ENCODE measurements around the gene C17orf107.

C17orf107 gene

DNA sequence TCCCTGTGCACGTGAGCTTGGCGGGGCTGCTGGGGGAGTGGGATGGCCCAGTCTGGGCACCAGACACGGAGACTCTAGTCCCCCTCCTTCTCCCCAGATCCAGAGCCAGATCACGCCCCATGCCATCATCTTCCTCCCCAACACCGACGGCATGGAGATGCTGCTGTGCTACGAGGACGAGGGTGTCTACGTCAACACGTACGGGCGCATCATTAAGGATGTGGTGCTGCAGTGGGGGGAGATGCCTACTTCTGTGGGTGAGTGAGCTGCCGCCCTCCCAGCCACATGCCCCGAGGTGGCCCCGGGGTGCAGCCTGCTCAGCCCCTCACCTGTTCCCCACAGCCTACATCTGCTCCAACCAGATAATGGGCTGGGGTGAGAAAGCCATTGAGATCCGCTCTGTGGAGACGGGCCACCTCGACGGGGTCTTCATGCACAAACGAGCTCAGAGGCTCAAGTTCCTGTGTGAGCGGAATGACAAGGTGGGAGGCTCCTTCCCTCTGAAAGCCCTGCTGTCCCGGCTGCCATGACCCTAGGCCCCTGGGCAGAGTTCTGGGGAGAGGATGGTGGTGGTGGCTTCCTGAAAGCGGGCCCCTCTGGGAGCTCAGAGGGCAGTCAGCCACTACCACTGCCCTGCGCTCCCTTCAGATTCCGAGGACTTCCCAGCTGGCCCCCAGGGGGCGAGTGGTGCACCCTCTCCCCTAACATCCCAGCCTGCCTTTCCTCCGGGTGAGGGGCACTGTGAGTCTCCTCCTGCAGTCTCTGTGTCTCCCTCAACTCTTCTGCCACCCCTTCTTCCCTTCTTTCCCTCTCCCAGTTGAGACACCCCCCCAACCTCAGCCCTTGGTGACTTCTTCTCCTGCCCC is 2.8 kb upstream of the C17orf107 start:
- H3K4me3 ChIP-seq (ENCODE audit: low read depth, low read length), result no peak overlapping the region
- TF ChIP-seq, protein P1, sequence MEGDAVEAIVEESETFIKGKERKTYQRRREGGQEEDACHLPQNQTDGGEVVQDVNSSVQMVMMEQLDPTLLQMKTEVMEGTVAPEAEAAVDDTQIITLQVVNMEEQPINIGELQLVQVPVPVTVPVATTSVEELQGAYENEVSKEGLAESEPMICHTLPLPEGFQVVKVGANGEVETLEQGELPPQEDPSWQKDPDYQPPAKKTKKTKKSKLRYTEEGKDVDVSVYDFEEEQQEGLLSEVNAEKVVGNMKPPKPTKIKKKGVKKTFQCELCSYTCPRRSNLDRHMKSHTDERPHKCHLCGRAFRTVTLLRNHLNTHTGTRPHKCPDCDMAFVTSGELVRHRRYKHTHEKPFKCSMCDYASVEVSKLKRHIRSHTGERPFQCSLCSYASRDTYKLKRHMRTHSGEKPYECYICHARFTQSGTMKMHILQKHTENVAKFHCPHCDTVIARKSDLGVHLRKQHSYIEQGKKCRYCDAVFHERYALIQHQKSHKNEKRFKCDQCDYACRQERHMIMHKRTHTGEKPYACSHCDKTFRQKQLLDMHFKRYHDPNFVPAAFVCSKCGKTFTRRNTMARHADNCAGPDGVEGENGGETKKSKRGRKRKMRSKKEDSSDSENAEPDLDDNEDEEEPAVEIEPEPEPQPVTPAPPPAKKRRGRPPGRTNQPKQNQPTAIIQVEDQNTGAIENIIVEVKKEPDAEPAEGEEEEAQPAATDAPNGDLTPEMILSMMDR (IDR thresholded peaks at IDR 0.05; ENCODE audit: low read depth, low read length), result no peak

DNA sequence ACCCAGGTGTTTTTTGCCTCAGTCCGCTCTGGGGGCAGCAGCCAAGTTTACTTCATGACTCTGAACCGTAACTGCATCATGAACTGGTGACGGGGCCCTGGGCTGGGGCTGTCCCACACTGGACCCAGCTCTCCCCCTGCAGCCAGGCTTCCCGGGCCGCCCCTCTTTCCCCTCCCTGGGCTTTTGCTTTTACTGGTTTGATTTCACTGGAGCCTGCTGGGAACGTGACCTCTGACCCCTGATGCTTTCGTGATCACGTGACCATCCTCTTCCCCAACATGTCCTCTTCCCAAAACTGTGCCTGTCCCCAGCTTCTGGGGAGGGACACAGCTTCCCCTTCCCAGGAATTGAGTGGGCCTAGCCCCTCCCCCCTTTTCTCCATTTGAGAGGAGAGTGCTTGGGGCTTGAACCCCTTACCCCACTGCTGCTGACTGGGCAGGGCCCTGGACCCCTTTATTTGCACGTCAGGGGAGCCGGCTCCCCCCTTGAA is 2.1 kb upstream of the C17orf107 start:
- TF ChIP-seq, protein P1 (IDR thresholded peaks at IDR 0.05; ENCODE audit: low read depth, low read length), result no peak
- no peak overlapping the region for H3K4me3 ChIP-seq (ENCODE audit: low read depth, low read length)

DNA sequence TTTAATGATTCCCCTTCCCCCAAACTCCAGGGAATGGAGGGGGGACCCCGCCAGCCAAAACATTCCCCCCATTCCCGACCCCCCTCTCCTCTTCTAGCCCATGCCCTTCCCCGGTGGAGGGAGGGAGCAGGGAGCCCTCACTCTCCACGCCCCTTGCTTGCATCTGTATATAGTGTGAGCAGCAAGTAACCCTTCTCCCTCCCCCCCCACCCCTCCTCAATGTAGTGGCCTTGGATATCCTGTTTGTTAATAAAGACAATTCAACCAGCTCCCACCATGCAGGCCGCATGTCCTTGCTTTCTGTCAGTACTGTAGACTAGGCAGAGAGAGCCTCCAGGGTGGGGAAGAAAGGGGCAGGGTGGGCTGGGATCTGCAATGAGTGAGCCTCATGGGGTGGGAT is 1.6 kb upstream of the C17orf107 start:
- H3K4me3 ChIP-seq (ENCODE audit: low read depth, low read length), result no peak overlapping the region
- TF ChIP-seq, protein P1 (IDR thresholded peaks at IDR 0.05; ENCODE audit: low read depth, low read length), result no peak

DNA sequence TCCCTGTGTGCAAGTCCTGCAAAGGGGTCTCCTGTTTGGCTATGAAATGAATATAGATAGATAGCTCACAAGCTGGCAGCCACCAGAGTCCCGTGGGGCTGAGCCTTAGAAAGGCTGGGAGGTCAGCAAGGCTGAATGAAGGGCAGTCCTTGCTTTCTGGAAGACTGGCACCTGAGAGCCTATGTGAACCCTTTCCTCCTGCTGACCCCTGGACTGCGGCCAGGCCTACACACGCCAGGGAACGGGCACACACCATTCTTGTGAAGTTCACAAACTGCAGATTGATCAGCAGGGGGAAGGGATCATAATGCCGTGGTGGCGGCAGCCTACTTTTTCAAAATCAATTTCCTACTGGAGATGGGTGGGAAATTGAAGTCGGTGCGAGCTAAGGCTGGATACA is 985 bp upstream of the C17orf107 start:
- no peak overlapping the region for H3K4me3 ChIP-seq (ENCODE audit: low read depth, low read length)
- TF ChIP-seq, protein P1 (IDR thresholded peaks at IDR 0.05; ENCODE audit: low read depth, low read length), result no peak

DNA sequence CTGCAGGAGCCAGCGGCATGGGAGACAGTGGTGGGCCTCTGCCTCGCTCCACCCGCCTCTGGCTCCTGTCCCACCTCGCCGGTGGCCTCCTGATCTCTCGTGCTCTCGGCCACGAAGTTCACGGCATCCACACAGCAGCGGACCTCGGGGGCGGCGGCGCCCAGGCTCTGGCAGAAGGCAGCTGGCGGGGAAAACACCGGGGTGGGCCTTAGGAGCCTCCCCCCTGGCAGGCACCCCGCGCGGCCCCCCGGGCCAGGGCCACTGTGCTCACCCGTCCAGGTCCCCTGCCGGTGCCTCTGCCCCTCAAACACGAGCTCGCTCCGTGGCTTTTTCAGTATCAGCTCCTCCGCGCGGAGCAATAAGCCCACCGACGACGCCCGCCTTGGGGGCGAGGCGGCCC is 409 bp upstream of the C17orf107 start:
- no peak overlapping the region for H3K4me3 ChIP-seq (ENCODE audit: low read depth, low read length)
- TF ChIP-seq, protein P1 (IDR thresholded peaks at IDR 0.05; ENCODE audit: low read depth, low read length), result no peak

DNA sequence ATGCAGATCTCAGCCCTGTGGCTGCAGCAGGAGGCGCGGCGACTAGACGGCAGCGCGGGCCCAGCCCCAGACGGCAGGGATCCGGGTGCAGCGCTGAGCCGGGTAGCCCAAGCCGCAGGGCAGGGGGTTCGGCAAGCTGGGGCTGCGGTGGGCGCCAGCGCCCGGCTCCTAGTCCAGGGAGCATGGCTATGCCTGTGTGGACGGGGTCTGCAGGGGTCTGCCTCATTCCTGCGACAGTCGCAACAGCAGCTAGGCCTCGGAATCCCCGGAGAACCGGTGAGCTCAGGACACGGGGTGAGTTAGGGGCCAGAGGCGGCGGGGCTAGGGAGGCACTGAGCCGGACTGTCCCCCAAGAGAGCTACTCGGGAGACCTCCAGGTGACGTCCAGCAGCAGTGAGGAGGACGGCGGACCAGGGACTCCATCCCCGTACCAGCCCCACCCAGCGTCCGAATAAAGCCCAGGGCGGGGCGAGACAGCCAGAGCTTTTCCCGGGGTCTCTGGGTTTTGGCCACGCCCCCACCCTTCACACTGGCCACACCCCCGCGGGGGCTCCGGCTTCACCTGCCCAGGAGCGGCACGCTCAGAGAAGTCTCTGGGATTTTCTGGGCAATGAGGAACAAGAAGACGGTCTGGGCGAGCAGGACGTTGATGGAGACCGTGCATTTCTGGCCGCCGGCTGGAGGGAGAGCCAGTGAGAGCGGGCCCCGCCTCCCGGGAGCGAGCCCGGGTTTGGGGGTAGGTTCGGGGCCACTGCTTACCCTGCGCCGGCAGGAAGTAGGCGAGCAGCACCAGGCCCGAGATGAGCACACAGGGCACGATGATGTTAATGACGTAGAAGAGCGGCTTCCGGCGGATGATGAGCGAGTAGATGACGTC is 1.1 kb downstream of the C17orf107 start:
- TF ChIP-seq, protein P1 (IDR thresholded peaks at IDR 0.05; ENCODE audit: low read depth, low read length), result no peak
- H3K4me3 ChIP-seq (ENCODE audit: low read depth, low read length), result no peak overlapping the region

All from WI38 (cell line).